Measurements from ENCODE around the gene YJU2. TPM values are rescaled to one million over a fixed set of nuclear protein-coding genes. Genes with fewer than 3 reads are reported as not detected.

Gene YJU2
- total and polyA plus RNA-seq, 2 of the 8 experiments (the other 6 are each of a cell fraction or from before 2014, with no cell fraction given), result 26.8 to 27.7 TPM

- Histone ChIP-seq H3K14ac (ENCODE audit: insufficient read length) (no peak overlapping the region), H3K56ac (replicated peaks; ENCODE audit: insufficient read length, low read depth, low read length) (no peak overlapping the region), H3K4me1 (replicated peaks in 1 of 4; ENCODE audit: control insufficient read depth in 3 of 4, insufficient read depth in 4 of 4, low read length in 3 of 4) (peaks cover 0 to 7% (median 3%) of the 10 kb centered on the region in 4 experiments; a peak in 3 of 7 replicates), H2BK120ac (replicated peaks; ENCODE audit: low read depth, low read length) (no peak overlapping the region), H3K27ac (ENCODE audit: low read depth, low read length) (no peak overlapping the region), H3K4ac (replicated peaks; ENCODE audit: insufficient read length, low read depth, low read length) (no peak overlapping the region), H4K20me1 (replicated peaks in 1 of 2; ENCODE audit: control insufficient read depth in 1 of 2, insufficient read depth in 2 of 2, low read length in 2 of 2) (no peaks in the 10 kb centered on the region), H3K4me2 (ENCODE audit: insufficient read depth in 1 of 2, low read depth in 2 of 2, low read length in 2 of 2) (no peak overlapping the region), H3K18ac (ENCODE audit: extremely low read depth, low read length) (no peak overlapping the region), H3K36me3 (ENCODE audit: control insufficient read depth in 2 of 4, insufficient read depth in 4 of 4, low read length in 3 of 4) (no peaks in the 10 kb centered on the region), H4K8ac (ENCODE audit: extremely low read depth, insufficient read depth, low read length) (no peak overlapping the region), H3K23ac (ENCODE audit: insufficient read length) (no peak overlapping the region), H3K79me2 (ENCODE audit: control insufficient read depth in 1 of 2, insufficient read depth in 2 of 2, low read length in 2 of 2) (no peaks in the 10 kb centered on the region), H2BK15ac (ENCODE audit: low read length) (no peak overlapping the region), H2AK5ac (ENCODE audit: low read depth, low read length) (no peak overlapping the region), H2AFZ (ENCODE audit: low read length) (no peak overlapping the region), H2BK12ac (ENCODE audit: low read depth, low read length) (no peak overlapping the region), H3K9ac (replicated peaks in 1 of 4; ENCODE audit: extremely low read depth in 1 of 4, low read depth in 3 of 4, low read length in 3 of 4) (no peak overlapping the region), H4K91ac (replicated peaks; ENCODE audit: insufficient read length, low read length) (no peak overlapping the region), H3K4me3 (ENCODE audit: extremely low read depth in 1 of 4, insufficient read depth in 2 of 4, low read depth in 3 of 4, low read length in 4 of 4) (no peak overlapping the region), H4K5ac (ENCODE audit: insufficient read length, low read depth, low read length) (no peak overlapping the region), H2BK20ac (ENCODE audit: low read length) (no peak overlapping the region), H3K9me3 (ENCODE audit: insufficient read depth in 2 of 2, low read depth in 1 of 2, low read length in 1 of 2) (no peaks in the 10 kb centered on the region), H3K79me1 (ENCODE audit: low read depth, low read length) (no peaks in the 10 kb centered on the region), H3K23me2 (ENCODE audit: low read depth, low read length) (no peaks in the 10 kb centered on the region; the same call in 1 of the 2 replicates), H3K27me3 (replicated peaks in 1 of 4; ENCODE audit: control insufficient read depth in 3 of 4, extremely low read depth in 1 of 4, insufficient read depth in 3 of 4, low read length in 3 of 4) (no peaks in the 10 kb centered on the region), H2BK5ac (ENCODE audit: low read depth, low read length) (no peak overlapping the region)
- no peak for DNase-seq (ENCODE audit: low read depth in 1 of 2, low spot score in 2 of 2)
- CTCF ChIA-PET (ENCODE audit: partially characterized antibody), result no interaction called here
- POLR2A ChIA-PET (ENCODE audit: partially characterized antibody), result no interaction called here
- 100% methylated on average over 4 of the region's 8 CpGs; no CpG with 5 or more reads in 1 of the 2 experiments for WGBS, 2 experiments (ENCODE audit: extremely low coverage in 1 of 2, insufficient coverage in 1 of 2, insufficient read length in 1 of 2, insufficient replicate concordance in 2 of 2, low coverage in 1 of 2, low lambda C conversion rate in 2 of 2, missing lambda C conversion rate in 1 of 2)
- FAIRE-seq, result no peak
- TF ChIP-seq PHF8 (conservative IDR thresholded peaks at IDR 0.05; ENCODE audit: low read depth, low read length), result no peak
- no peak for TF ChIP-seq CHD2 (IDR thresholded peaks at IDR 0.05; ENCODE audit: low read length)
- TF ChIP-seq POU5F1 (IDR thresholded peaks at IDR 0.05; ENCODE audit: low read depth, low read length), result no peak
- no peak for TF ChIP-seq CHD1 (IDR thresholded peaks at IDR 0.05; ENCODE audit: low read depth, low read length)
- no peak for TF ChIP-seq TAF1 (IDR thresholded peaks at IDR 0.05; ENCODE audit: low read depth, low read length)
- no peak for TF ChIP-seq USF2 (IDR thresholded peaks at IDR 0.05; ENCODE audit: low read length)
- TF ChIP-seq CBX8 (IDR thresholded peaks at IDR 0.05; ENCODE audit: borderline replicate concordance, low read depth, low read length), result no peak
- no peak for TF ChIP-seq SIN3A (conservative IDR thresholded peaks at IDR 0.05 in 1 of 2, IDR thresholded peaks at IDR 0.05 in 1 of 2; ENCODE audit: low read depth in 1 of 2, low read length in 2 of 2)
- TF ChIP-seq, protein P1, sequence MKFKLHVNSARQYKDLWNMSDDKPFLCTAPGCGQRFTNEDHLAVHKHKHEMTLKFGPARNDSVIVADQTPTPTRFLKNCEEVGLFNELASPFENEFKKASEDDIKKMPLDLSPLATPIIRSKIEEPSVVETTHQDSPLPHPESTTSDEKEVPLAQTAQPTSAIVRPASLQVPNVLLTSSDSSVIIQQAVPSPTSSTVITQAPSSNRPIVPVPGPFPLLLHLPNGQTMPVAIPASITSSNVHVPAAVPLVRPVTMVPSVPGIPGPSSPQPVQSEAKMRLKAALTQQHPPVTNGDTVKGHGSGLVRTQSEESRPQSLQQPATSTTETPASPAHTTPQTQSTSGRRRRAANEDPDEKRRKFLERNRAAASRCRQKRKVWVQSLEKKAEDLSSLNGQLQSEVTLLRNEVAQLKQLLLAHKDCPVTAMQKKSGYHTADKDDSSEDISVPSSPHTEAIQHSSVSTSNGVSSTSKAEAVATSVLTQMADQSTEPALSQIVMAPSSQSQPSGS (IDR thresholded peaks at IDR 0.05; ENCODE audit: low read length), result no peak
- no peak for TF ChIP-seq GTF2F1 (IDR thresholded peaks at IDR 0.05; ENCODE audit: borderline replicate concordance, low read depth, low read length)
- TF ChIP-seq CREB1 (IDR thresholded peaks at IDR 0.05), result no peak
- no peak for TF ChIP-seq RNF2 (IDR thresholded peaks at IDR 0.05; ENCODE audit: borderline replicate concordance, low read depth, low read length, missing control alignments, poor library complexity, severe bottlenecking)
These were observed 21.0 kb upstream of the YJU2 start for GRCh38 chr19:4225885-4226284.
